ENCODE data around the gene SOX6.

Gene SOX6

GRCh38 chr11:16271258-16271657, 85.1 kb downstream of the SOX6 start:
- no peak for DNase-seq (ENCODE audit: low read depth)

GRCh38 chr11:16266021-16266420, 90.3 kb downstream of the SOX6 start:
- DNase-seq (ENCODE audit: low read depth), result no peak

GRCh38 chr11:16265022-16265421, 91.3 kb downstream of the SOX6 start:
- DNase-seq (ENCODE audit: low read depth), result no peak

GRCh38 chr11:16262645-16262955, 93.7 kb downstream of the SOX6 start:
- no peak for DNase-seq (ENCODE audit: low read depth)

- no peak for DNase-seq (ENCODE audit: low read depth)
These were observed 94.3 kb downstream of the SOX6 start for GRCh38 chr11:16261836-16262644.

GRCh38 chr11:16252373-16252772, 104.0 kb downstream of the SOX6 start:
- no peak for DNase-seq (ENCODE audit: low read depth)

GRCh38 chr11:16248248-16248647, 108.1 kb downstream of the SOX6 start:
- DNase-seq (ENCODE audit: low read depth), result no peak

- DNase-seq (ENCODE audit: low read depth), result no peak
These were observed 113.5 kb downstream of the SOX6 start for GRCh38 chr11:16242806-16243205.

GRCh38 chr11:16240687-16241086, 115.7 kb downstream of the SOX6 start:
- DNase-seq (ENCODE audit: low read depth), result no peak

- DNase-seq (ENCODE audit: low read depth), result no peak
These were observed 116.9 kb downstream of the SOX6 start for GRCh38 chr11:16239141-16240105.

- no peak for DNase-seq (ENCODE audit: low read depth)
These were observed 130.1 kb downstream of the SOX6 start for GRCh38 chr11:16226245-16226644.

- DNase-seq (ENCODE audit: low read depth), result no peak
These were observed 130.7 kb downstream of the SOX6 start for GRCh38 chr11:16225623-16226022.

- no peak for DNase-seq (ENCODE audit: low read depth)
These were observed 132.8 kb downstream of the SOX6 start for GRCh38 chr11:16223558-16223957.

- no peak for DNase-seq (ENCODE audit: low read depth)
These were observed 138.7 kb downstream of the SOX6 start for GRCh38 chr11:16217631-16218030.

- no peak for DNase-seq (ENCODE audit: low read depth)
These were observed 139.5 kb downstream of the SOX6 start for GRCh38 chr11:16216831-16217230.

GRCh38 chr11:16215352-16215751, 141.0 kb downstream of the SOX6 start:
- no peak for DNase-seq (ENCODE audit: low read depth)

GRCh38 chr11:16211407-16211806, 144.9 kb downstream of the SOX6 start:
- DNase-seq (ENCODE audit: low read depth), result no peak

- no peak for DNase-seq (ENCODE audit: low read depth)
These were observed 152.1 kb downstream of the SOX6 start for GRCh38 chr11:16204261-16204660.

GRCh38 chr11:16195651-16196050, 160.7 kb downstream of the SOX6 start:
- no peak for DNase-seq (ENCODE audit: low read depth)

- DNase-seq (ENCODE audit: low read depth), result no peak
These were observed 161.8 kb downstream of the SOX6 start for GRCh38 chr11:16194566-16194965.

- no peak for DNase-seq (ENCODE audit: low read depth)
These were observed 162.4 kb downstream of the SOX6 start for GRCh38 chr11:16193897-16194381.

GRCh38 chr11:16191868-16192240, 164.5 kb downstream of the SOX6 start:
- DNase-seq (ENCODE audit: low read depth), result no peak

GRCh38 chr11:16191212-16191867, 165.0 kb downstream of the SOX6 start:
- DNase-seq (ENCODE audit: low read depth), result no peak

All from activated T-cell treated with anti-CD3 and anti-CD28 coated beads for 24 hours (primary cell).